Activated CD4-positive, alpha-beta T cell treated with anti-CD3 and anti-CD28 coated beads, Interleukin-2, amount 50 U/mL, for 48 hours (primary cell): ENCODE data around the gene CINP.
"Not testable (repeated sequence)": the region's sequence is repeated elsewhere in the genome, so short reads cannot be mapped to it uniquely, and the experiment has no call there.

Source experiments
- DNase-seq, 2 experiments: peaks; one replicate each; pipeline ENCODE4 v3.0.0-alpha.2; 2020

CINP gene

DNA sequence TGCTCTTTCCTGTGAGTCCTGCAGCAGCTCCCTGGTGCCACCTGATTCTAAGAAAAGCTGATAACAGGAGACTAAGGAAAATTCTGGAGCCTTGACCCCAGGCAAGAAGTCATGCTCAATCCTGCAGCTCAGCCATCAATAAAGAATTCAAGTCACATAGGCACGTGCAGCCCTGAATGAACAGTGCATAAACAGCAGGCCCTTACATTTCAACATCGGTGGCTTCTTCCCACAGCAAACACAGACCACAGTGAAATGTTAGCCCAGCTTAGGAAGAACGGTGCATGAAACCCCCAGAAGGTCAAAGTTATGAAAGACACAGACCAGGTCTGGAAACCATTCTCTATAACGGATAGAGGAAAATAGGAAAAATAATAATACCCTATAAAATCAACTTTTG, 10.5 kb downstream of the CINP start:
- no peak for DNase-seq

DNA sequence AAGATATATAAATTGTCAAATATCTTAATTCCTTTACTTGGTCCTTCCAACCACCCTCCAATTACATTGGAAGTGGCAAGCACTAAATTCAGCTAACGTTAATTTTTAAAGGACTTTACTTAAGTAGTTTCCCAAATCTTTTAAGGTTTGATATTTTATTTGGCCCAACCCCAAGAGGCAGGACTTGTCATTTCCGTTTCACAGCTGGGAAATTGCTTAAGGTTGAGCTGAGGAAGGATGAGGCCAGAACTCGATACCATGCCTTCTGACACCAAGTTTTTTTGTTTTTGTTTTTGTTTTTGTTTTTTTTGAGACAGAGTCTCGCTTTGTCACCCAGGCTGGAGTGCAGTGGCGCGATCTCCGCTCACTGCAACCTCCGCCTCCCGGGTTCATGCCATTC, 11.1 kb downstream of the CINP start:
- not testable (repeated sequence) for DNase-seq

DNA sequence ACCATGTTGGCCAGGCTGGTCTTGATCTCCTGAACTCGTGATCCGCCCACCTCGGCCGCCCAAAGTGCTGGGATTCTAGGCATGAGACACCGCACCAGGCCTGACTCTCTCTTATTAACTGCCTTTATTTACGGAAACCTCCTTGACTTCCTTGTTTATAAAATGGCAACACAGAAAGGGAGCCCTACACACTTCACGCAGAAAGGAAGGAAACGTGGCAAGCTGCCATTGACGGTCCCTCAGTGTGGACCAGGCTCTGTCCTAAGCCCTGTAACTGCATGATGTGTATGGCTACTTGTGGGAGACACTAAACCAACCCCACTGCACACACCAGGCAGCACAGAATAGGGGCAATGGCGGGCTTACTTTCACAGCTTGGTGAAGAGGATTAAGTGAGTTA, 11.7 kb downstream of the CINP start:
- no peak for DNase-seq

- DNase-seq = no peak
These were observed 14.3 kb downstream of the CINP start for GRCh38 chr14:102348376-102348775.

DNA sequence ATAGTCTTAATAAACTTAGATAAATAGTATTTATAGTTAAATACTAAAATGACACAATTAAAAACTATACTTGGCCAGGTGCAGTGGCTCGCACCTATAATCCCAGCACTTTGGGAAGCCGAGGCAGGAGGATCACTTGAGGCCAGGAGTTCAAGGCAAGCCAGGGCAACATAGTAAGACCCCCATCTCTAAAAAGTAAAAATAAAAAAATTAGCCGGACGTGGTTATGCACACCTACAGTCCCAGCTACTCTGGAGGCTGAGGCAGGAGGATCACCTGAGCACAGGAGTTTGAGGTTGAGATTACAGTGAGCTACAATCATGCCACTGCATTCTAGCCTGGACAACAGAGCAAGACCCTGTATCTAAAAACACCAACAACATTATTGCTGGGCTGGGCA, 16.0 kb downstream of the CINP start:
- DNase-seq = no peak

DNA sequence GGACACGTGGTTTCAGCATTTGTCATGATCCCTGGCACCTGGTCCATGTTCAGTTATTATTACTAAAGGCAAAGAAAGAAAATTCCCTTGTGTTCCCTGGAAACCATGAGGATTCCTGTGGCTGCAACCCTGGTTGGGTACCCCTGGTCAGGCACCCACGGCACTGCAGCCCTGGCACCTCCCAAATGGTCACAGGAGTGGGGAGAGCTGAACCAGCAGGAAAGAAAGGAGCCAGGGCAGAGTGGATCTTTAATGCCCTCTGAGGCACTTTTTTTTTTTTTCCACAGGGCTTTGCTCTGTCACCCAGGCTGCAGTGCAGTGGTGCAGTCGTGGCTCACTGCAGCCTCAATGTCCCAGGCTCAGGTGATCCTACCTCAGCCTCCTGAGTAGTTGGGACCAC, 17.5 kb downstream of the CINP start:
- DNase-seq = no peak

- no peak for DNase-seq
These were observed 18.2 kb downstream of the CINP start for GRCh38 chr14:102344485-102344884.

DNA sequence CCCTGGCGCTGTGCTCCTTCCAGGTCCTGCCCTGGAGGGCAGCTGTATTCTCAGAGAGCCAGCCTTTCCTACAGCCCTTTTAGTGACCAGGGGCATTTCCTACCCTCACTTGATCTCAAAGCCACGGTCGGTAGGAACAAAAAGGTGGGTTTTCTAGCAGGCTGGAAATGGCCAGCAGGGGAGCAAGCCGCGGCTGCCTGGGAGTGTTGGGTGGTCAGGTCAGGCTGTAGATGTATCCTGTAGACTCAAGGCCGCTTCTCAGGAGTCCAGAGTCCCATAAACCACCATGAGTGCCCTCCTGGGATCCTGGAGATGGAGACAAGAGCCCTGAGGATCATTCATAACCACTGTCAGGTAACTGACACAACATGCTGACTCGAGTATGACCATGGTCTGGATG, 18.6 kb downstream of the CINP start:
- DNase-seq = no peak

GRCh38 chr14:102342238-102342637, 20.5 kb downstream of the CINP start:
- DNase-seq = no peak

DNA sequence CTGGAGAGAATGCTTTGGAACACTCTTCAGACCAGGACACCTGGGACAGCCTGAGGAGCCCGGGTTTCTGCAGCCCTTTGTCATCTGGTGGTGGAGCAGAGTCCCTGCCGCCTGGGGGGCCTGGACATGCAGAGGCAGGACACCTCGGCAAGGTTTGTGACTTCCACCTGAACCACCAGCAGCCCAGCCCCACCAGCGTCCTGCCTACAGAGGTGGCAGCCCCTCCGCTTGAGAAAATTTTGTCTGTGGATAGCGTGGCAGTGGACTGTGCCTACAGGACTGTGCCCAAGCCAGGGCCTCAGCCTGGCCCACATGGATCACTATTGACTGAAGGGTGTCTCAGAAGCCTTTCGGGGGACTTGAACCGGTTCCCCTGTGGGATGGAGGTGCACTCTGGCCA, 21.1 kb downstream of the CINP start:
- no peak for DNase-seq

GRCh38 chr14:102338724-102339123, 24.0 kb downstream of the CINP start:
- no peak for DNase-seq

DNA sequence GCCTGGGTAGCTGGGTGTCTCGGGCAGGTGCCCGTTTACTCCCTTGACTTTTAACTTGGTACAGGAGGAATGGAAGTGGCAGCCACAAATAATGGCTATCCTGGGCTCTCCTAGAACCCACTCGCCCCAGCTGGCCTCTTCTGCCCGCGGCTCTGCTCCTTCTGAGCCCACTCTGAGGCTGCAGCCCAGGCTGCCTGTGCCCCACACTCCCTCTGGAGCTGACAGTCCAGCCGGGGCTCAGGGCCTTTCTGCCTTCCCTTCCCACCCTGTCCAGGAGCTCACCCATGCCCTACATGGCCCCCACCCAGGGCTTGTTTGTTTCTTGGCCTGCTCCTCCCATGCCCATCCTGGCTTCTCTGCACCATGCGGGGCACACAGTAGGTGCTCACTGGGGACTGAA, 27.5 kb downstream of the CINP start:
- DNase-seq = no peak

GRCh38 chr14:102333795-102334705, 28.6 kb downstream of the CINP start:
- DNase-seq = no peak

- DNase-seq = no peak
These were observed 29.3 kb downstream of the CINP start for GRCh38 chr14:102333390-102333789.

DNA sequence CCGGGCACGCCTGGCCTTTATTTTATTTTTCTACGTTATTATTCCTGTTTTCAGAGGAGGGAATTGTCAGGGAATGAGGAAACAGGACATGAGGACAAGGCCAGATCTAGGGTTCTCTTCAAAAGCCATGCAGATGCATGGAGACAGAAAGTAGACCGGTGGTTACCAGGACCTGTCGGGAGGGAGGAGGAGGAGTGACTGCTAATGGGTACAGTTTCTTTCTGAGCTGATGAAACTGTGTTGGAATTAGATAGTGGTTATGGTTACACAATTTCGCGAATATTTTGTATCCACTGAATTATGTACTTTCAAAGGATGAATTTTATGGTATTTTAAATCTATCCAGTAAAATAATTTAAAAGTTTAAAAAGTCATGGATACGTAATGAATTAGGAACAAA, 31.9 kb downstream of the CINP start:
- DNase-seq = no peak

GRCh38 chr14:102329381-102329780, 33.3 kb downstream of the CINP start:
- not testable (repeated sequence) for DNase-seq

DNA sequence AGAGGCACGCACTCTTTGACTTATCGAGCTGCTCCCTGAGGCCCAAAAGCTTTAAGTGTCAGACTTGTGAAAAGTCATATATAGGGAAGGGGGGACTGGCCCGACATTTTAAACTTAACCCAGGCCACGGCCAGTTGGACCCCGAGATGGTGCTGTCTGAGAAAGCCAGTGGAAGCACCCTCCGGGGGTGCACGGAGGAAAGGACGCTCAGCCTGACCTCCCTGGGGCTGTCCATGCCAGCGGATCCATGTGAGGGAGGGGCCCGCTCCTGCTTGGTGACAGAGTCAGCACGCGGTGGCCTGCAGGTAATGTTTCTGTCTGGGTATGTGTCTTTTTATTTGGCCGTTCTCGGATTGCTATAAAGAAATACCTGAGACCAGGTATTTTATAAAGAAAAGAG, 36.1 kb downstream of the CINP start:
- no peak for DNase-seq

- DNase-seq = no peak
These were observed 36.8 kb downstream of the CINP start for GRCh38 chr14:102325791-102326345.

GRCh38 chr14:102323102-102323501, 39.6 kb downstream of the CINP start:
- peak; percentile 28 to 34 for DNase-seq

DNA sequence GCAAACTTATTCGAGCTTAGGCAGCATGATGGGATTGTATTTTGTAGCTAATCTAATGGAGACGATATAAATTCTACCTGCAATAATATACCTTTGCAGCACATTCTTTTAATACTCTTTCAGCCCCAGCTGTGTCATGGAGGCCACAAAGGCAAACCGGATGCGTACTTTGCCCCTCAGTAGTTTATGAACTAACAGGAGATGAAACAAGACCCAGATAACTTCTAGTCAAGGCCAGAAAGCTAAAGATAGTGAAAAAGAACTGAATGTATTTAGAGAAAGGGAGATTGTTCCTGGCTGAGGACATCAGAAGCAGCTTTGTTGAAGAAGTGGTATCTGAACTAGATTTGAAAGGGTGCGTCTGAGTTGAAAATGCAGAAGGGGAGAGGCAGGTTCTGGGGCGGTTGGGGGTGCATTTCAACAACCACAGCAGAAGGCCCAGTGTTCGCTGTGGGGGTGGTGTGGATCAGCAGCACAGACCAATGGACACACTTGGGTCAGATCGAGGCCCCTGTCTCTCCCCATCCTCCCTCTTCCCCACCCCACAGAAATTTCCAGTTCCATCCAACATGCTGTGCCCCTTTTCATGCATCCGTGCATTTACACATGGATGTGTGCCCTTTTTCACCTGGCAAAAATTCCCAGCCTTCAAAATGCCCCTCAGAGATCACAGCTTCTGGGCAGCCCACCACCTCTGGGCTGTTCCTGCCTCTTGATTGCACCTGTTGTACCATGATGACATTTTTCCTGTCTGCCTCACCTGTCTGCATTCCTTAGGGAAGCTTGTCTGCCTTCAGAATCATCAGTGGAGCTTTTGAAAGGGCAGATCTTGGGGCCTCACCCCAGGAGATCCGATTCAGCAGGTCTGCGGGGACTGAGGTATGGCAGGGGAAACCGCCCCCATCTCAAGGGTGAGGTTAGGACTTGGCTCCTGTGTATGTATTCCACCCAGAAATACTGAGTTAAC, 41.0 kb downstream of the CINP start:
- no peak for DNase-seq

- DNase-seq = no peak
These were observed 41.8 kb downstream of the CINP start for GRCh38 chr14:102320671-102321455.

GRCh38 chr14:102320033-102320660, 42.5 kb downstream of the CINP start:
- DNase-seq = peak; percentile 34 to 45
